Transverse colon (tissue), 4 donors: ENCODE results near the gene RBM17. TPM values are rescaled to one million over a fixed set of nuclear protein-coding genes. Genes with fewer than 3 reads are reported as not detected.

ENCODE experiments used
- DNase-seq: peaks from one replicate; pipeline ENCODE4 v3.0.0-alpha.2; 2019
- H3K27ac ChIP-seq, 4 donors: fragments of 200-600 bp; sonication (generic); 2 replicates each; pipeline ENCODE4 v1.5.1; 2016 to 2018; ENCODE audit warnings: inconsistent platforms in 4 of 4
- H3K27me3 ChIP-seq: fragments of 200-600 bp; sonication (generic); 2 replicates; pipeline ENCODE4 v1.5.1; 2017; ENCODE audit warnings: inconsistent platforms
- H3K36me3 ChIP-seq, 4 donors: fragments of 200-600 bp; sonication (generic); 2 replicates each; pipeline ENCODE4 v1.5.1; 2017 to 2019; ENCODE audit warnings: inconsistent platforms in 4 of 4
- H3K4me1 ChIP-seq, 4 donors: fragments of 200-600 bp; sonication (generic); 2 replicates each; pipeline ENCODE4 v1.5.1; 2017 to 2020; ENCODE audit warnings: inconsistent platforms in 4 of 4
- H3K4me3 ChIP-seq, 4 donors: fragments of 200-600 bp; sonication (generic); 1 replicate in 1 of 4; 2 replicates in 3 of 4; pipeline versions ENCODE4 v1.5.1 to v1.6.1; 2017 to 2019; ENCODE audit warnings: inconsistent platforms in 4 of 4
- H3K9me3 ChIP-seq, 2 donors: fragments of 200-600 bp; sonication (generic); 2 replicates each; pipeline ENCODE4 v1.5.1; 2017 to 2019; ENCODE audit warnings: inconsistent platforms in 2 of 2
- CTCF ChIP-seq, 5 experiments: fragments of 200-600 bp in 3 of 5; fragments of 450-650 bp in 2 of 5; sonication (generic) in 3 of 5; IDR thresholded peaks; 1 replicate in 2 of 5; 2 replicates in 3 of 5; pipeline ENCODE4 v1.5.1; 2016 to 2017; ENCODE audit warnings: antibody characterized with exemption in 5 of 5, inconsistent platforms in 3 of 5, mild to moderate bottlenecking in 2 of 5, moderate library complexity in 1 of 5
- EP300 ChIP-seq: sonication (generic); formaldehyde crosslinking; IDR thresholded peaks from one replicate; pipeline ENCODE4 v1.6.1; 2017; ENCODE audit warnings: antibody characterized with exemption, low read depth
- POLR2A ChIP-seq: fragments of 450-650 bp; IDR thresholded peaks from one replicate; pipeline ENCODE4 v1.6.1; 2016; ENCODE audit warnings: antibody characterized with exemption, mild to moderate bottlenecking, moderate library complexity
- POLR2AphosphoS5 ChIP-seq, 3 donors: sonication (generic); formaldehyde crosslinking; IDR thresholded peaks; one replicate each; pipeline ENCODE4 v1.6.1; 2016; ENCODE audit warnings: antibody characterized with exemption in 3 of 3
- WGBS, 2 donors: methylation state at CpG; one replicate each; pipeline ENCODE4 v1.1.5; 2018; ENCODE audit warnings: low coverage in 1 of 2; 5-methylcytosine and 5-hydroxymethylcytosine counted together
- in situ Hi-C, 4 donors: fragments of 200-750 bp; cut with MboI; loops; one replicate each; pipeline versions ENCODE4 v1.15.0 to v1.15.1; 2017; ENCODE audit warnings: low sequenced_read_pairs in 3 of 4, low pct_ligation_motif_present in 1 of 4, low pct_unique_long_range_greater_than_20kb in 1 of 4
- intact Hi-C: fragments of 100-400 bp; cut with DNase I; formaldehyde crosslinking; loops from one replicate; pipeline ENCODE4 v1.15.1; 2023; ENCODE audit warnings: low total_unique reads
- total RNA-seq, 4 donors: library from RNA; depleted of rRNA; stranded (reverse); fragments of >200 nt; gene quantifications; one replicate each; pipeline ENCODE4 v1.1.0, GENCODE V29; 2016

Gene RBM17
- total RNA-seq, 4 donors from 2014 or later = 45.0 to 80.7 (median 64.7) TPM

GRCh38 chr10:6161921-6162320 is 73.1 kb downstream of the RBM17 start:
- TF ChIP-seq POLR2A (no peak), POLR2AphosphoS5 (IDR thresholded peaks at IDR 0.05) (peak in 1 of 3 donors; percentile 6), EP300 (no peak), CTCF (IDR thresholded peaks at IDR 0.05) (no peak)
- Histone ChIP-seq H3K4me3 (no peak overlapping the region), H3K36me3 (no peaks in the 10 kb centered on the region), H3K4me1 (peaks cover 12 to 28% (median 22%) of the 10 kb centered on the region in 4 donors), H3K9me3 (no peaks in the 10 kb centered on the region), H3K27ac (peak overlapping the region; percentile 93 to 99 (median 96)), H3K27me3 (no peaks in the 10 kb centered on the region)
- DNase-seq = no peak
- in situ Hi-C loops = no loop called here
- intact Hi-C loops = loop anchor here (5.0 kb wide), 1 partner anchor 40 kb away; the partner anchor contains the start of gene PFKFB3
- WGBS, 2 donors = 62% methylated on average over 3 of the region's 3 CpGs; no CpG with 5 or more reads in 1 of the 2 donors

DNA sequence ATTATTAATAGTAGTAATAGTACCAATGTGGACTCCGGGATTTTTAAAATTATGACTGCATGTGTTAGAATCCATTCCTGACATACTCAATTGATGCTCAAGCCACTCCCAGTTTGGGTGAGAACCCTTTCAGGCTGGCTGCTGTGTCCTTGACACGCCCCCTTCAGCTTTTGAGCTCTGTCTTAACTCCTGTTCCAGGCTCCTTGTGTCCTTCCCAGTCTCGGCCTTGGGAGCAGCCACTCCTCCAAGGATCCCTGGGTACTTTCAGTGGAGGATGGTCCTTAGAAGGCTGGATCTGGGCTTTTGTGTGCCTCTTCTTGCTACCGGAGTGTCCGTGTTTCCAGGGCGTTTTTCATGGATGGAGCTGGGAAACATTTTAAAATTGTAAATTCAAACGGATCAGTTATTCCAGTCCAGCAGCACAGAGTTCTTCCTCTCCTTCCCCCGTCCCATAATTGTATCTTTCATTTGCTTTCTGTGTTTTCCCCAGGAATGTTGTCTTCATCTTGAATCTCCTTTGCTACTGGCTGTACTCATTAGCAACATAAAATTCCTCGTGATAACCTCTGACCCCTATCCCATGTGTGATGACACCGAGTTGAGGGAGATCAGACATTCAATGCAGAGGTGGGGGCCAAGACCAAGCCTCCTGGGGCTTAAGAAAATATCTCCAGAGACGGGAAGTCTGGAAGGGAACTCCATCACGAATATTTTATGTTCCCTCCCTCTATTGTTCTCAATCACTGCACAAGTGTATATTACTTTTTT is 73.9 kb downstream of the RBM17 start:
- 49 to 67% methylated on average over 6 to 12 of the region's 12 CpGs for WGBS, 2 donors
- Histone ChIP-seq H3K27me3 (no peaks in the 10 kb centered on the region), H3K27ac (peak overlapping the region; percentile 93 to 99 (median 96)), H3K4me3 (peak overlapping the region in 3 of 4 donors; percentile 72 to 83 (median 78)), H3K4me1 (peaks cover 12 to 28% (median 22%) of the 10 kb centered on the region in 4 donors), H3K36me3 (no peaks in the 10 kb centered on the region), H3K9me3 (no peaks in the 10 kb centered on the region)
- in situ Hi-C loops = no loop called here
- intact Hi-C loops = loop anchor here (1.0 to 5.0 kb wide), 2 partner anchors 16 to 40 kb away; partner anchors contain the start of gene PFKFB3
- peak; percentile 39 for DNase-seq
- no peak for TF ChIP-seq POLR2AphosphoS5 (IDR thresholded peaks at IDR 0.05)
- no peak for TF ChIP-seq POLR2A
- no peak for TF ChIP-seq EP300
- no peak for TF ChIP-seq CTCF (IDR thresholded peaks at IDR 0.05)

- in situ Hi-C loops (no loop called here), intact Hi-C loops (loop anchor here (1.0 to 5.0 kb wide), 2 partner anchors 17 to 39 kb away; partner anchors contain the start of gene PFKFB3)
- WGBS, 2 donors = 4% methylated on average over 47 of the region's 91 CpGs; no CpG with 5 or more reads in 1 of the 2 donors
- Histone ChIP-seq H3K36me3 (no peaks in the 10 kb centered on the region), H3K27ac (peak overlapping the region; percentile 93 to 99 (median 96)), H3K9me3 (no peaks in the 10 kb centered on the region), H3K4me3 (peak overlapping the region; percentile 71 to 83 (median 75)), H3K4me1 (peaks cover 12 to 28% (median 22%) of the 10 kb centered on the region in 4 donors), H3K27me3 (no peaks in the 10 kb centered on the region)
- TF ChIP-seq POLR2A = peak; percentile 76
- peak; percentile 58 to 92 (median 91) for TF ChIP-seq POLR2AphosphoS5 (IDR thresholded peaks at IDR 0.05)
- peak; percentile 57 for TF ChIP-seq EP300
- no peak for TF ChIP-seq CTCF (IDR thresholded peaks at IDR 0.05)
- peak; percentile 94 for DNase-seq
Observed at GRCh38 chr10:6163364-6164270, 74.8 kb downstream of the RBM17 start.
